Activated CD8-positive, alpha-beta memory T cell treated with anti-CD3 and anti-CD28 coated beads for 4 hours (primary cell): ENCODE results near the gene SSH2.

Source experiments
- DNase-seq, 2 donors: peaks; one replicate each; pipeline ENCODE4 v3.0.0-alpha.2; 2020; ENCODE audit warnings: low read depth in 2 of 2

The SSH2 gene

DNA sequence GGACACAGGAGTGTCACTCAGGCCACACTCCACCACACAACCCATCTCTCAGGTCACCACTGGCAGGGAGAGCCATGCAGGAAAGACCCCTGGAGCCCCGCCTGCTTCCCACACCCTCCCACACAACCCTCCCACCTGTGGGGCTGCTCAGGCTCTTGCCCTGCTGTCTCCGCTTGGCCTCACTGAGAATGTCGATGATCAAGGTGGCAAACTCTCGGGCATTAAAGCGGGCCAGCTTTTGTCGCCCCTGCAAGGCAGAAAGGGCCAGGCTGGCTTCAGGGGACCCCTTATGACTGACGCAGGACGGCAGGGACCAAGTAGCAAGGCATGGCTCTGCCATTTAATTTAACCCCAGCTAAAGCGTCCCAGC, 353.0 kb downstream of the SSH2 start:
- DNase-seq, result no peak

DNA sequence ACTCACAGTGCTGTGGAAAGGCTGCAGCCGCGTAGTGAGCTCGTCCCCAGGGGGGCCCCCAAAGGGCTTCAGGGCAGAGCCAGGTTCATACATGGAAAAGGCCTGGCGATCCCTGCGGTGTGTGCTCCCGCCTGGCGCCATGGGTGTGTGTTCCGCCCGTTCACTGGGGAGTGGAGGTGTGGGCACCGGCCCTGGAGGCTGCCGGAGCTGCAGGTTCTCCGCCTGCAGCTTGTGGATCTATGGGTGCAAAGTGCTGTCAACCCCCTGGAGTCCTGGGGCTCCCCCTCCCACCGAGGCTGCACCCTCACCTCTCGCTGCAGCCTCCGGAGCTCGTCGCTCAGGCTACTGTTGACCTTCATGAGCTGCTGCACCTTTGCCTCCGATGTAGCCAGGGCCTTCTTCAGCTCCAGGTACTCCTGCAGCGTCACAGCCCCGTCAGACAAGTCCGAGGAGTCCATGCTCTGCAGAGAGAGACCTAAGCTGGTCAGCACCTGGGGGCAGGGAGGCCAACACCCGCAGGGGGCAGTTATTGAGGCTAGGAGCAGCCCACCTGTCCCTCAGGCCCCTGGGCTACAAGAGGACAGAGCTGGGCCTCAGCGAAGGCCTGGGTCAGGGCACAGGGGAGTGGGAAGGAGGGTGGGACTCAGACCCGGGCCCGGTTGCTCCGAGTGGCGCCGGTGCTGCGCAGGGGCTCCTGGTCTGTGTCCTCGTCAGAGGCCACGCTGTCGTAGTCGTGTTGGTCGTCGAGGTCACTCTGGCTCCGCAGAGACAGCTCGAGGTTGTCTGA, 353.6 kb downstream of the SSH2 start:
- no peak for DNase-seq
